ENCODE results near the gene LSM11.
"Not testable (repeated sequence)": the region's sequence is repeated elsewhere in the genome, so short reads cannot be mapped to it uniquely, and the experiment has no call there.

Gene LSM11

GRCh38 chr5:157719245-157719644, 24.3 kb upstream of the LSM11 start (continued):
- no peak for TF ChIP-seq ARNTL (CRISPR knock-in tag; IDR thresholded peaks at IDR 0.05; ENCODE audit: borderline replicate concordance, low read depth)
- TF ChIP-seq ZNF8 (CRISPR knock-in tag; IDR thresholded peaks at IDR 0.05): no peak

- no peak for ATAC-seq
- TF ChIP-seq OSR1 (CRISPR knock-in tag; IDR thresholded peaks at IDR 0.05) (no peak), SNAI2 (CRISPR knock-in tag; IDR thresholded peaks at IDR 0.05) (no peak), CREB5 (CRISPR knock-in tag; IDR thresholded peaks at IDR 0.05; ENCODE audit: low read depth) (no peak), ZNF8 (CRISPR knock-in tag; IDR thresholded peaks at IDR 0.05) (no peak), ESRRG (CRISPR knock-in tag; IDR thresholded peaks at IDR 0.05) (no peak), BACH2 (CRISPR knock-in tag; IDR thresholded peaks at IDR 0.05; ENCODE audit: borderline replicate concordance) (no peak), ZNF70 (CRISPR knock-in tag; IDR thresholded peaks at IDR 0.05) (no peak), ISL1 (CRISPR knock-in tag; IDR thresholded peaks at IDR 0.05) (no peak), TOX (CRISPR knock-in tag; IDR thresholded peaks at IDR 0.05; ENCODE audit: borderline replicate concordance) (no peak), ZFP3 (CRISPR knock-in tag; IDR thresholded peaks at IDR 0.05) (no peak), ZNF565 (CRISPR knock-in tag; conservative IDR thresholded peaks at IDR 0.05; ENCODE audit: low read depth) (no peak), ARNTL (CRISPR knock-in tag; IDR thresholded peaks at IDR 0.05; ENCODE audit: borderline replicate concordance, low read depth) (no peak), TCF4 (CRISPR knock-in tag; IDR thresholded peaks at IDR 0.05; ENCODE audit: borderline replicate concordance) (no peak), ZC3H10 (CRISPR knock-in tag; IDR thresholded peaks at IDR 0.05) (no peak), POU6F1 (CRISPR knock-in tag; IDR thresholded peaks at IDR 0.05; ENCODE audit: borderline replicate concordance, low read depth) (no peak)
- TF ChIP-seq, protein P1, sequence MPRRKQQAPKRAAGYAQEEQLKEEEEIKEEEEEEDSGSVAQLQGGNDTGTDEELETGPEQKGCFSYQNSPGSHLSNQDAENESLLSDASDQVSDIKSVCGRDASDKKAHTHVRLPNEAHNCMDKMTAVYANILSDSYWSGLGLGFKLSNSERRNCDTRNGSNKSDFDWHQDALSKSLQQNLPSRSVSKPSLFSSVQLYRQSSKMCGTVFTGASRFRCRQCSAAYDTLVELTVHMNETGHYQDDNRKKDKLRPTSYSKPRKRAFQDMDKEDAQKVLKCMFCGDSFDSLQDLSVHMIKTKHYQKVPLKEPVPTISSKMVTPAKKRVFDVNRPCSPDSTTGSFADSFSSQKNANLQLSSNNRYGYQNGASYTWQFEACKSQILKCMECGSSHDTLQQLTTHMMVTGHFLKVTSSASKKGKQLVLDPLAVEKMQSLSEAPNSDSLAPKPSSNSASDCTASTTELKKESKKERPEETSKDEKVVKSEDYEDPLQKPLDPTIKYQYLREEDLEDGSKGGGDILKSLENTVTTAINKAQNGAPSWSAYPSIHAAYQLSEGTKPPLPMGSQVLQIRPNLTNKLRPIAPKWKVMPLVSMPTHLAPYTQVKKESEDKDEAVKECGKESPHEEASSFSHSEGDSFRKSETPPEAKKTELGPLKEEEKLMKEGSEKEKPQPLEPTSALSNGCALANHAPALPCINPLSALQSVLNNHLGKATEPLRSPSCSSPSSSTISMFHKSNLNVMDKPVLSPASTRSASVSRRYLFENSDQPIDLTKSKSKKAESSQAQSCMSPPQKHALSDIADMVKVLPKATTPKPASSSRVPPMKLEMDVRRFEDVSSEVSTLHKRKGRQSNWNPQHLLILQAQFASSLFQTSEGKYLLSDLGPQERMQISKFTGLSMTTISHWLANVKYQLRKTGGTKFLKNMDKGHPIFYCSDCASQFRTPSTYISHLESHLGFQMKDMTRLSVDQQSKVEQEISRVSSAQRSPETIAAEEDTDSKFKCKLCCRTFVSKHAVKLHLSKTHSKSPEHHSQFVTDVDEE (CRISPR knock-in tag; IDR thresholded peaks at IDR 0.05): no peak
- TF ChIP-seq, protein P2, sequence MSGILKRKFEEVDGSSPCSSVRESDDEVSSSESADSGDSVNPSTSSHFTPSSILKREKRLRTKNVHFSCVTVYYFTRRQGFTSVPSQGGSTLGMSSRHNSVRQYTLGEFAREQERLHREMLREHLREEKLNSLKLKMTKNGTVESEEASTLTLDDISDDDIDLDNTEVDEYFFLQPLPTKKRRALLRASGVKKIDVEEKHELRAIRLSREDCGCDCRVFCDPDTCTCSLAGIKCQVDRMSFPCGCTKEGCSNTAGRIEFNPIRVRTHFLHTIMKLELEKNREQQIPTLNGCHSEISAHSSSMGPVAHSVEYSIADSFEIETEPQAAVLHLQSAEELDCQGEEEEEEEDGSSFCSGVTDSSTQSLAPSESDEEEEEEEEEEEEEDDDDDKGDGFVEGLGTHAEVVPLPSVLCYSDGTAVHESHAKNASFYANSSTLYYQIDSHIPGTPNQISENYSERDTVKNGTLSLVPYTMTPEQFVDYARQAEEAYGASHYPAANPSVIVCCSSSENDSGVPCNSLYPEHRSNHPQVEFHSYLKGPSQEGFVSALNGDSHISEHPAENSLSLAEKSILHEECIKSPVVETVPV (CRISPR knock-in tag; IDR thresholded peaks at IDR 0.05): no peak
Observed at GRCh38 chr5:157721159-157721558, 22.4 kb upstream of the LSM11 start.

- ATAC-seq: not testable (repeated sequence)
Observed at GRCh38 chr5:157722895-157723294, 20.6 kb upstream of the LSM11 start.

DNA sequence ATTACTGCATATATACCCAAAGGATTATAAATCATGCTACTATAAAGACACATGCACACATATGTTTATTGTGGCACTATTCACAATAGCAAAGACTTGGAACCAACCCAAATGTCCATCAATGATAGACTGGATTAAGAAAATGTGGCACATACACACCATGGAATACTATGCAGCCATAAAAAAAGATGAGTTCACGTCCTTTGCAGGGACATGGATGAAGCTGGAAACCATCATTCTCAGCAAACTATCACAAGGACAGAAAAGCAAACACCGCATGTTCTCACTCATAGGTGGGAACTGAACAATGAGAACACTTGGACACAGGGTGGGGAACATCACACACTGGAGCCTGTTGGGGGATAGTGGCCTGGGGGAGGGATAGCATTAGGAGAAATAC, 16.9 kb upstream of the LSM11 start:
- ATAC-seq: not testable (repeated sequence)

GRCh38 chr5:157727858-157728257, 15.7 kb upstream of the LSM11 start:
- ATAC-seq: not testable (repeated sequence)

- ATAC-seq: no peak
- TF ChIP-seq ZFP3 (CRISPR knock-in tag; IDR thresholded peaks at IDR 0.05) (no peak), PPARA (CRISPR knock-in tag; IDR thresholded peaks at IDR 0.05; ENCODE audit: borderline replicate concordance) (no peak), ZFP30 (CRISPR knock-in tag; IDR thresholded peaks at IDR 0.05) (no peak), CSDC2 (CRISPR knock-in tag; IDR thresholded peaks at IDR 0.05) (no peak), TOX (CRISPR knock-in tag; IDR thresholded peaks at IDR 0.05; ENCODE audit: borderline replicate concordance) (no peak), ZC3H10 (CRISPR knock-in tag; IDR thresholded peaks at IDR 0.05) (no peak), ARNTL (CRISPR knock-in tag; IDR thresholded peaks at IDR 0.05; ENCODE audit: borderline replicate concordance, low read depth) (no peak), POU6F1 (CRISPR knock-in tag; IDR thresholded peaks at IDR 0.05; ENCODE audit: borderline replicate concordance, low read depth) (no peak), CREB5 (CRISPR knock-in tag; IDR thresholded peaks at IDR 0.05; ENCODE audit: low read depth) (no peak), RARB (CRISPR knock-in tag; IDR thresholded peaks at IDR 0.05) (no peak)
- TF ChIP-seq, protein P3, sequence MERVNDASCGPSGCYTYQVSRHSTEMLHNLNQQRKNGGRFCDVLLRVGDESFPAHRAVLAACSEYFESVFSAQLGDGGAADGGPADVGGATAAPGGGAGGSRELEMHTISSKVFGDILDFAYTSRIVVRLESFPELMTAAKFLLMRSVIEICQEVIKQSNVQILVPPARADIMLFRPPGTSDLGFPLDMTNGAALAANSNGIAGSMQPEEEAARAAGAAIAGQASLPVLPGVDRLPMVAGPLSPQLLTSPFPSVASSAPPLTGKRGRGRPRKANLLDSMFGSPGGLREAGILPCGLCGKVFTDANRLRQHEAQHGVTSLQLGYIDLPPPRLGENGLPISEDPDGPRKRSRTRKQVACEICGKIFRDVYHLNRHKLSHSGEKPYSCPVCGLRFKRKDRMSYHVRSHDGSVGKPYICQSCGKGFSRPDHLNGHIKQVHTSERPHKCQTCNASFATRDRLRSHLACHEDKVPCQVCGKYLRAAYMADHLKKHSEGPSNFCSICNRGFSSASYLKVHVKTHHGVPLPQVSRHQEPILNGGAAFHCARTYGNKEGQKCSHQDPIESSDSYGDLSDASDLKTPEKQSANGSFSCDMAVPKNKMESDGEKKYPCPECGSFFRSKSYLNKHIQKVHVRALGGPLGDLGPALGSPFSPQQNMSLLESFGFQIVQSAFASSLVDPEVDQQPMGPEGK (CRISPR knock-in tag; IDR thresholded peaks at IDR 0.05; ENCODE audit: borderline replicate concordance): no peak
Observed at GRCh38 chr5:157729858-157730257, 13.7 kb upstream of the LSM11 start.

Measured in SK-N-SH treated with all-trans-retinoic acid at 6 μM for 48 hours (cell line).